HFFc6 (cell line): ENCODE data around the gene BRAF. TPM values are rescaled to one million over a fixed set of nuclear protein-coding genes. Genes with fewer than 3 reads are reported as not detected.

Experiments used
- DNase-seq: peaks from one replicate; pipeline ENCODE4 v3.0.0-alpha.2; 2018
- H3K27ac Mint-ChIP-seq: 2 replicates; pipeline ENCODE4 v1.8.0; 2020; ENCODE audit warnings: mild to moderate bottlenecking, mixed read lengths
- H3K27me3 Mint-ChIP-seq: 2 replicates; pipeline ENCODE4 v1.8.0; 2021; ENCODE audit warnings: mild to moderate bottlenecking, moderate library complexity, mixed read lengths; ENCODE audit not compliant: insufficient read depth
- H3K36me3 Mint-ChIP-seq: 2 replicates; pipeline ENCODE4 v1.8.0; 2021; ENCODE audit warnings: low read depth, mixed read lengths
- H3K4me1 Mint-ChIP-seq: 2 replicates; pipeline ENCODE4 v1.8.0; 2020; ENCODE audit warnings: low read depth, mixed read lengths
- H3K4me3 Mint-ChIP-seq: 2 replicates; pipeline ENCODE4 v1.8.0; 2020; ENCODE audit warnings: mild to moderate bottlenecking, moderate library complexity, mixed read lengths
- H3K9me3 Mint-ChIP-seq: 2 replicates; pipeline ENCODE4 v1.8.0; 2020; ENCODE audit warnings: mild to moderate bottlenecking, mixed read lengths
- CTCF ChIP-seq: fragments of 200-600 bp; sonication (generic); IDR thresholded peaks from 2 replicates; pipeline ENCODE4 v1.5.0; 2021; ENCODE audit warnings: antibody characterized with exemption, mild to moderate bottlenecking
- long read RNA-seq: library from polyadenylated mRNA; unstranded; transcript quantifications from one replicate; pipeline ENCODE4 v2.0.0, GENCODE V29; 2019
- total RNA-seq, 6 experiments: library from RNA; stranded (reverse); fragmentation: NEBNext Ultra II Directional; extraction: Animal tissue kit (Norgen Biotek cat#: 25700); gene quantifications; 2 replicates in 1 of 6; 3 replicates in 5 of 6; pipeline ENCODE4 v1.2.3, GENCODE V29; 2021

BRAF gene
- total RNA-seq, result 10 to 100 TPM; 20.3 to 24.2 (median 22.8) TPM
- long read RNA-seq, partial matches to known transcripts, result 0 of 3 reads
- long read RNA-seq, other reads (novel, unspliced or antisense), result 2 of 3 reads

- Mint-ChIP-seq H3K27me3 (peaks cover 7% of the 10 kb centered on the region), H3K27ac (peak within 1 kb of the TSS; percentile 92), H3K4me3 (peak within 1 kb of the TSS; percentile 92), H3K4me1 (peaks cover 11% of the 10 kb centered on the region), H3K36me3 (no peaks in the 10 kb centered on the region), H3K9me3 (no peaks in the 10 kb centered on the region)
- no peak for TF ChIP-seq CTCF
- DNase-seq, result peak; percentile 83
Measured at GRCh38 chr7:140924821-140925421, at the start of gene BRAF. BRAF (minus strand) TSS chr7:140924929; CDS start chr7:140924703, 226 bp downstream.

- no peak for DNase-seq
- Mint-ChIP-seq H3K36me3 (no peaks in the 10 kb centered on the region), H3K4me3 (no peak overlapping the region), H3K27me3 (peaks cover 9% of the 10 kb centered on the region), H3K27ac (no peak overlapping the region), H3K9me3 (no peaks in the 10 kb centered on the region), H3K4me1 (no peaks in the 10 kb centered on the region)
- no peak for TF ChIP-seq CTCF
Measured at GRCh38 chr7:140972876-140973829, 48.4 kb upstream of the BRAF start.

GRCh38 chr7:140972344-140972743 is 47.6 kb upstream of the BRAF start:
- H3K9me3 Mint-ChIP-seq, result no peaks in the 10 kb centered on the region
- no peaks in the 10 kb centered on the region for H3K36me3 Mint-ChIP-seq
- no peak for TF ChIP-seq CTCF
- H3K4me1 Mint-ChIP-seq, result no peaks in the 10 kb centered on the region
- H3K27me3 Mint-ChIP-seq, result peaks cover 13% of the 10 kb centered on the region
- H3K27ac Mint-ChIP-seq, result no peak overlapping the region
- H3K4me3 Mint-ChIP-seq, result no peak overlapping the region
- no peak for DNase-seq

GRCh38 chr7:140967438-140967837 is 42.7 kb upstream of the BRAF start:
- H3K4me1 Mint-ChIP-seq, result no peaks in the 10 kb centered on the region
- no peak overlapping the region for H3K27ac Mint-ChIP-seq
- H3K36me3 Mint-ChIP-seq, result no peaks in the 10 kb centered on the region
- DNase-seq, result no peak
- no peak for TF ChIP-seq CTCF
- H3K4me3 Mint-ChIP-seq, result no peak overlapping the region
- H3K9me3 Mint-ChIP-seq, result no peaks in the 10 kb centered on the region
- peaks cover 6% of the 10 kb centered on the region; the same call in 1 of the 2 replicates for H3K27me3 Mint-ChIP-seq

- no peak for DNase-seq
- Mint-ChIP-seq H3K27me3 (peaks cover 4% of the 10 kb centered on the region; the same call in 1 of the 2 replicates), H3K36me3 (no peaks in the 10 kb centered on the region), H3K9me3 (no peaks in the 10 kb centered on the region), H3K27ac (no peak overlapping the region), H3K4me3 (no peak overlapping the region), H3K4me1 (no peaks in the 10 kb centered on the region)
- no peak for TF ChIP-seq CTCF
Measured at GRCh38 chr7:140966561-140967233, 42.0 kb upstream of the BRAF start.
